Gastroesophageal sphincter (tissue), 4 donors: ENCODE results near the gene BDP1. TPM values are rescaled to one million over a fixed set of nuclear protein-coding genes. Genes with fewer than 3 reads are reported as not detected.

ENCODE experiments used
- ATAC-seq: fragments of 150-250 bp; one replicate; pipeline ENCODE4 v1.9.1; 2016; ENCODE audit warnings: mild to moderate bottlenecking, moderate library complexity
- H3K27ac ChIP-seq, 4 donors: fragments of 200-600 bp; sonication (generic) in 3 of 4; 1 replicate in 3 of 4; 2 replicates in 1 of 4; pipeline ENCODE4 v1.5.1; 2016 to 2019
- H3K27me3 ChIP-seq: fragments of 200-600 bp; sonication (generic); one replicate; pipeline ENCODE4 v1.5.1; 2019
- H3K36me3 ChIP-seq, 2 donors: fragments of 200-600 bp; sonication (generic); one replicate each; pipeline ENCODE4 v1.5.1; 2019; ENCODE audit warnings: control low read depth in 1 of 2
- H3K4me1 ChIP-seq, 3 donors: fragments of 200-600 bp; sonication (generic); 1 replicate in 2 of 3; 2 replicates in 1 of 3; pipeline ENCODE4 v1.5.1; 2016 to 2019; ENCODE audit warnings: control low read depth in 2 of 3
- H3K4me3 ChIP-seq, 2 donors: fragments of 200-600 bp; sonication (generic); one replicate each; pipeline ENCODE4 v1.5.1; 2019; ENCODE audit warnings: mild to moderate bottlenecking in 1 of 2, moderate library complexity in 1 of 2
- H3K9me3 ChIP-seq, 3 donors: fragments of 200-600 bp; sonication (generic); one replicate each; pipeline ENCODE4 v1.5.1; 2017 to 2019; ENCODE audit warnings: control low read depth in 2 of 3
- EP300 ChIP-seq: sonication (generic); formaldehyde crosslinking; IDR thresholded peaks from one replicate; pipeline ENCODE4 v1.6.1; 2017; ENCODE audit warnings: antibody characterized with exemption, mild to moderate bottlenecking
- POLR2A ChIP-seq, 2 donors: fragments of 450-650 bp; IDR thresholded peaks; one replicate each; pipeline ENCODE4 v1.6.1; 2017; ENCODE audit warnings: antibody characterized with exemption in 2 of 2, mild to moderate bottlenecking in 2 of 2, moderate library complexity in 1 of 2
- POLR2AphosphoS5 ChIP-seq: sonication (generic); formaldehyde crosslinking; IDR thresholded peaks from one replicate; pipeline ENCODE4 v1.6.1; 2017; ENCODE audit warnings: antibody characterized with exemption
- WGBS, 2 donors: methylation state at CpG; one replicate each; pipeline ENCODE4 v1.1.5; 2018; ENCODE audit warnings: low coverage in 1 of 2; 5-methylcytosine and 5-hydroxymethylcytosine counted together
- total RNA-seq, 4 donors: library from RNA; depleted of rRNA; stranded (reverse); fragments of >200 nt; gene quantifications; one replicate each; pipeline ENCODE4 v1.1.0, GENCODE V29; 2016
- TF ChIP-seq, protein P1 (sequence below), 4 experiments: fragments of 200-600 bp in 2 of 4; fragments of 450-650 bp in 2 of 4; sonication (generic) in 1 of 4; IDR thresholded peaks; one replicate each; pipeline ENCODE4 v1.5.1; 2017 to 2019; ENCODE audit warnings: antibody characterized with exemption in 4 of 4, mild to moderate bottlenecking in 2 of 4, moderate library complexity in 2 of 4

BDP1 gene
- total RNA-seq, 4 donors from 2014 or later, result 26.1 to 48.9 (median 31.6) TPM

GRCh38 chr5:71582945-71583584 is 127.6 kb downstream of the BDP1 start:
- Histone ChIP-seq H3K9me3 (no peaks in the 10 kb centered on the region), H3K4me1 (peaks cover 0 to 14% (median 3%) of the 10 kb centered on the region in 3 donors), H3K4me3 (no peak overlapping the region), H3K27ac (no peak overlapping the region), H3K36me3 (peaks cover 0 to 3% of the 10 kb centered on the region in 2 donors), H3K27me3 (no peaks in the 10 kb centered on the region)
- WGBS, 2 donors, result 73 to 83% methylated on average over 3 to 4 of the region's 4 CpGs
- no peak for ATAC-seq
- TF ChIP-seq POLR2A (IDR thresholded peaks at IDR 0.05) (no peak), EP300 (no peak), POLR2AphosphoS5 (no peak)
- TF ChIP-seq, protein P1, sequence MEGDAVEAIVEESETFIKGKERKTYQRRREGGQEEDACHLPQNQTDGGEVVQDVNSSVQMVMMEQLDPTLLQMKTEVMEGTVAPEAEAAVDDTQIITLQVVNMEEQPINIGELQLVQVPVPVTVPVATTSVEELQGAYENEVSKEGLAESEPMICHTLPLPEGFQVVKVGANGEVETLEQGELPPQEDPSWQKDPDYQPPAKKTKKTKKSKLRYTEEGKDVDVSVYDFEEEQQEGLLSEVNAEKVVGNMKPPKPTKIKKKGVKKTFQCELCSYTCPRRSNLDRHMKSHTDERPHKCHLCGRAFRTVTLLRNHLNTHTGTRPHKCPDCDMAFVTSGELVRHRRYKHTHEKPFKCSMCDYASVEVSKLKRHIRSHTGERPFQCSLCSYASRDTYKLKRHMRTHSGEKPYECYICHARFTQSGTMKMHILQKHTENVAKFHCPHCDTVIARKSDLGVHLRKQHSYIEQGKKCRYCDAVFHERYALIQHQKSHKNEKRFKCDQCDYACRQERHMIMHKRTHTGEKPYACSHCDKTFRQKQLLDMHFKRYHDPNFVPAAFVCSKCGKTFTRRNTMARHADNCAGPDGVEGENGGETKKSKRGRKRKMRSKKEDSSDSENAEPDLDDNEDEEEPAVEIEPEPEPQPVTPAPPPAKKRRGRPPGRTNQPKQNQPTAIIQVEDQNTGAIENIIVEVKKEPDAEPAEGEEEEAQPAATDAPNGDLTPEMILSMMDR (IDR thresholded peaks at IDR 0.05), result no peak

DNA sequence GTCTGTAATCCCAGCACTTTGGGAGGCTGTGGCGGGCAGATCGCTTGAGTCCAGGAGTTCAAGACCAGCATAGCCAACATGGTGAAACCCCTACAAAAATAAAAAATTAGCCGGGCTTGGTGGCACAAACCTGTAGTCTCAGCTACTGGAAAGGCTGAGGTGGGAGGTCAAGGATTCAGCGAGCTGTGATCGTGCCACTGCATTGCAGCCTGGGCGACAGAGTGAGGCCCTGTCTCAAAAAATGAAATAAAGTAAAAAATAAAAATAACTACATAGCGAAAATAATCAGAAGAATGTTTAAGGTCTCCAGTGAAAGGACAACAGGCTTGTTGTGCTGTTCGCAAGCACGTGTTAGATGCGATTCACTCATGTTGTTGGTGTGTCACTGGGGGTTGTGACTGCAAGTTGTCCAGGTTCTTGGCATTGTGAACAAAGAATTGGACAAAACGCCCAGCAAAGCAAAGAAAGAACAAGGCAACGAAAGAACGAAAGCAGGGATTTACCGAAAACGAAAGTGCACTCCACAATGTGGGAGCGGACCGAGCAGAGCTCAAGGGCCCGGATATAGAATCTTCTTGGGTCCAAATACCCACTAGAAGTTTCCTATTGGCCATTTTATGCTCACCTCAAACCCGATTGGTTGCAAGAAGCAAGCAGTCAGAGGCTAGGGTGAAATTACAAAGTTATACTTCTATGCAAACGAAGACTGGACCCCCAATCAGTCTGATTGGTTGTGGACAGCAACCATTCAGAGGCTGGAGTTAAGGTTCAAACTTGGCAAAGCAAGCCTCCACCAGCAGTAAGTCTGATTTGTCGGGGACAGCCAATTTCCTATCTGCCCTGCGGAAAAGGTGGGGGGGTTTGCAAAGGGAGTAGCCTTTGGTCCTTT is 130.8 kb downstream of the BDP1 start:
- ATAC-seq, result no peak
- Histone ChIP-seq H3K9me3 (no peaks in the 10 kb centered on the region), H3K36me3 (no peaks in the 10 kb centered on the region), H3K27me3 (no peaks in the 10 kb centered on the region), H3K4me3 (peak overlapping the region; percentile 26 to 79), H3K4me1 (peaks cover 0 to 40% (median 3%) of the 10 kb centered on the region in 3 donors), H3K27ac (peak overlapping the region; percentile 52 to 90 (median 86))
- WGBS, 2 donors, result 76 to 96% methylated on average over 6 to 18 of the region's 22 CpGs
- TF ChIP-seq, protein P1 (IDR thresholded peaks at IDR 0.05), result no peak
- no peak for TF ChIP-seq POLR2AphosphoS5
- no peak for TF ChIP-seq EP300
- no peak for TF ChIP-seq POLR2A (IDR thresholded peaks at IDR 0.05)

GRCh38 chr5:71586941-71587765 is 131.7 kb downstream of the BDP1 start, which contains the start of gene MCCC2:
TSS of gene MCCC2 (plus strand) at chr5:71587340. CDS start at chr5:71587426, 86 bp downstream.
- WGBS, 2 donors, result 0% methylated on average over 3 to 5 of the region's 56 CpGs

GRCh38 chr5:71587766-71588532 is 132.5 kb downstream of the BDP1 start:
- peak overlapping the region; percentile 26 to 79 for H3K4me3 ChIP-seq
- peaks cover 0 to 40% (median 3%) of the 10 kb centered on the region in 3 donors for H3K4me1 ChIP-seq
- ATAC-seq, result no peak
- H3K27ac ChIP-seq, result peak overlapping the region in 3 of 4 donors; percentile 84 to 90 (median 89)
- no peaks in the 10 kb centered on the region for H3K9me3 ChIP-seq
- TF ChIP-seq EP300, result no peak
- TF ChIP-seq POLR2AphosphoS5, result no peak
- TF ChIP-seq, protein P1 (IDR thresholded peaks at IDR 0.05), result no peak
- no peak for TF ChIP-seq POLR2A (IDR thresholded peaks at IDR 0.05)
- H3K36me3 ChIP-seq, result no peaks in the 10 kb centered on the region
- H3K27me3 ChIP-seq, result no peaks in the 10 kb centered on the region
- WGBS, 2 donors, result 31 to 95% methylated on average over 2 to 7 of the region's 19 CpGs

More at GRCh38 chr5:71586941-71587765, 131.7 kb downstream of the BDP1 start, which contains the start of gene MCCC2:
- TF ChIP-seq, protein P1 (IDR thresholded peaks at IDR 0.05), result peak in 1 of 4 experiments; percentile 6
- no peak for TF ChIP-seq EP300
- peak; percentile 71 to 77 for TF ChIP-seq POLR2A (IDR thresholded peaks at IDR 0.05)
- Histone ChIP-seq H3K4me3 (peak within 1 kb of the TSS; percentile 26 to 79), H3K27ac (peak within 1 kb of the TSS; percentile 52 to 90 (median 86)), H3K36me3 (no peaks in the 10 kb centered on the region), H3K27me3 (no peaks in the 10 kb centered on the region), H3K9me3 (no peaks in the 10 kb centered on the region), H3K4me1 (peaks cover 0 to 40% (median 3%) of the 10 kb centered on the region in 3 donors)
- peak; percentile 100 for ATAC-seq
